ENCODE data around the gene ERN1. TPM values are rescaled to one million over a fixed set of nuclear protein-coding genes. Genes with fewer than 3 reads are reported as not detected.
A peak's percentile ranks its signal among the peaks of the same experiment; 100 is the strongest.

ERN1 gene
- total and polyA plus RNA-seq, 2 of the 13 experiments (the other 11 are each of a cell fraction or from before 2014, with no cell fraction given) = 6.0 to 12.7 TPM

DNA sequence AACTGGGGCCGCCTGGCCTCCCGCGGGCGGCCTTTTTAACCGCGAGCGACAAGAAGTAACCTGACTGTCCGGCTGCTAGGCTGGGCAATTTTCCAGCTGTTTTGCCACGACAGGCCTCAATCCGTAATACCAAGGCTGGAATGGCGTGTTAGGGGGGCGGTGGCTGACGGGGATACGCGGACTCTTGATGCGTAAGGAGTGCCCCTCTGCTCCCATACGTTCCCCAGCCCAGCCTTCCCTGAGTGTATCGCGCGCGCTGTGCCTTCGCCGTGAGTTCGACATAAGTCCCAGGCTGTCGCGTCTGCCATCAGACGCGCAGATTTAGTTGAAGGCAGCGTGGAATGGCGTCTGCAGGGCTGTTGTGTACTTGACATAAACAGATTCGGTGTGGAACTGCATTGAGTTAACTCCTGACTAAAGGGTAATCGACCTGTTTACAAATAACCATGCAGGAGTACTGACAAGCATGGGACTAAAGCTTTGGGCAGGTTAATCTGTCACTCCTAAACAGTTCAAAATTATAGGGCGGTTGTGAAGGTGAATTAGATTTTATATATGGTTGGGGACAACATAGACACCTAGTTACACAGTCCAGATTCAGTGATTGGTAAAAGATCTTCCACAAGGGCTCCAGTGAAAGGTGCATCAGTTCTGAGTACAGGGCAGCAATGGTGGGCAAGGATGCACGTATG lies 16.6 kb upstream of the ERN1 start (continued):
- TF ChIP-seq ZNF577 (CRISPR knock-in tag; IDR thresholded peaks at IDR 0.05; ENCODE audit: borderline replicate concordance, low read depth) = no peak
- TF ChIP-seq DR1 (CRISPR knock-in tag; IDR thresholded peaks at IDR 0.05) = no peak
- no peak for TF ChIP-seq U2AF1 (optimal IDR thresholded peaks at IDR 0.05; ENCODE audit: low read depth, low read length)
- no peak for TF ChIP-seq MIER3 (CRISPR knock-in tag; IDR thresholded peaks at IDR 0.05; ENCODE audit: borderline replicate concordance)
- TF ChIP-seq ZNF264 (CRISPR knock-in tag; IDR thresholded peaks at IDR 0.05) = no peak
- TF ChIP-seq, protein P1, sequence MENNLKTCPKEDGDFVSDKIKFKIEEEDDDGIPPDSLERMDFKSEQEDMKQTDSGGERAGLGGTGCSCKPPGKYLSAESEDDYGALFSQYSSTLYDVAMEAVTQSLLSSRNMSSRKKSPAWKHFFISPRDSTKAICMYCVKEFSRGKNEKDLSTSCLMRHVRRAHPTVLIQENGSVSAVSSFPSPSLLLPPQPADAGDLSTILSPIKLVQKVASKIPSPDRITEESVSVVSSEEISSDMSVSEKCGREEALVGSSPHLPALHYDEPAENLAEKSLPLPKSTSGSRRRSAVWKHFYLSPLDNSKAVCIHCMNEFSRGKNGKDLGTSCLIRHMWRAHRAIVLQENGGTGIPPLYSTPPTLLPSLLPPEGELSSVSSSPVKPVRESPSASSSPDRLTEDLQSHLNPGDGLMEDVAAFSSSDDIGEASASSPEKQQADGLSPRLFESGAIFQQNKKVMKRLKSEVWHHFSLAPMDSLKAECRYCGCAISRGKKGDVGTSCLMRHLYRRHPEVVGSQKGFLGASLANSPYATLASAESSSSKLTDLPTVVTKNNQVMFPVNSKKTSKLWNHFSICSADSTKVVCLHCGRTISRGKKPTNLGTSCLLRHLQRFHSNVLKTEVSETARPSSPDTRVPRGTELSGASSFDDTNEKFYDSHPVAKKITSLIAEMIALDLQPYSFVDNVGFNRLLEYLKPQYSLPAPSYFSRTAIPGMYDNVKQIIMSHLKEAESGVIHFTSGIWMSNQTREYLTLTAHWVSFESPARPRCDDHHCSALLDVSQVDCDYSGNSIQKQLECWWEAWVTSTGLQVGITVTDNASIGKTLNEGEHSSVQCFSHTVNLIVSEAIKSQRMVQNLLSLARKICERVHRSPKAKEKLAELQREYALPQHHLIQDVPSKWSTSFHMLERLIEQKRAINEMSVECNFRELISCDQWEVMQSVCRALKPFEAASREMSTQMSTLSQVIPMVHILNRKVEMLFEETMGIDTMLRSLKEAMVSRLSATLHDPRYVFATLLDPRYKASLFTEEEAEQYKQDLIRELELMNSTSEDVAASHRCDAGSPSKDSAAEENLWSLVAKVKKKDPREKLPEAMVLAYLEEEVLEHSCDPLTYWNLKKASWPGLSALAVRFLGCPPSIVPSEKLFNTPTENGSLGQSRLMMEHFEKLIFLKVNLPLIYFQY (CRISPR knock-in tag; IDR thresholded peaks at IDR 0.05; ENCODE audit: borderline replicate concordance) = no peak
- TF ChIP-seq ZNF432 (CRISPR knock-in tag; IDR thresholded peaks at IDR 0.05; ENCODE audit: borderline replicate concordance) = no peak
- no peak for TF ChIP-seq ZNF790 (CRISPR knock-in tag; IDR thresholded peaks at IDR 0.05; ENCODE audit: borderline replicate concordance)
- TF ChIP-seq BRD4 (CRISPR knock-in tag; IDR thresholded peaks at IDR 0.05) = no peak; the same call in 1 of the 2 replicates
- TF ChIP-seq ZNF367 (CRISPR knock-in tag; IDR thresholded peaks at IDR 0.05; ENCODE audit: borderline replicate concordance) = no peak
- no peak for TF ChIP-seq ZBTB38 (CRISPR knock-in tag; IDR thresholded peaks at IDR 0.05)
- TF ChIP-seq, protein P2, sequence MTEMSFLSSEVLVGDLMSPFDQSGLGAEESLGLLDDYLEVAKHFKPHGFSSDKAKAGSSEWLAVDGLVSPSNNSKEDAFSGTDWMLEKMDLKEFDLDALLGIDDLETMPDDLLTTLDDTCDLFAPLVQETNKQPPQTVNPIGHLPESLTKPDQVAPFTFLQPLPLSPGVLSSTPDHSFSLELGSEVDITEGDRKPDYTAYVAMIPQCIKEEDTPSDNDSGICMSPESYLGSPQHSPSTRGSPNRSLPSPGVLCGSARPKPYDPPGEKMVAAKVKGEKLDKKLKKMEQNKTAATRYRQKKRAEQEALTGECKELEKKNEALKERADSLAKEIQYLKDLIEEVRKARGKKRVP (CRISPR knock-in tag; IDR thresholded peaks at IDR 0.05) = peak in 1 of 2 experiments; percentile 6; a peak in 1 of 4 replicates
- TF ChIP-seq, protein P3, sequence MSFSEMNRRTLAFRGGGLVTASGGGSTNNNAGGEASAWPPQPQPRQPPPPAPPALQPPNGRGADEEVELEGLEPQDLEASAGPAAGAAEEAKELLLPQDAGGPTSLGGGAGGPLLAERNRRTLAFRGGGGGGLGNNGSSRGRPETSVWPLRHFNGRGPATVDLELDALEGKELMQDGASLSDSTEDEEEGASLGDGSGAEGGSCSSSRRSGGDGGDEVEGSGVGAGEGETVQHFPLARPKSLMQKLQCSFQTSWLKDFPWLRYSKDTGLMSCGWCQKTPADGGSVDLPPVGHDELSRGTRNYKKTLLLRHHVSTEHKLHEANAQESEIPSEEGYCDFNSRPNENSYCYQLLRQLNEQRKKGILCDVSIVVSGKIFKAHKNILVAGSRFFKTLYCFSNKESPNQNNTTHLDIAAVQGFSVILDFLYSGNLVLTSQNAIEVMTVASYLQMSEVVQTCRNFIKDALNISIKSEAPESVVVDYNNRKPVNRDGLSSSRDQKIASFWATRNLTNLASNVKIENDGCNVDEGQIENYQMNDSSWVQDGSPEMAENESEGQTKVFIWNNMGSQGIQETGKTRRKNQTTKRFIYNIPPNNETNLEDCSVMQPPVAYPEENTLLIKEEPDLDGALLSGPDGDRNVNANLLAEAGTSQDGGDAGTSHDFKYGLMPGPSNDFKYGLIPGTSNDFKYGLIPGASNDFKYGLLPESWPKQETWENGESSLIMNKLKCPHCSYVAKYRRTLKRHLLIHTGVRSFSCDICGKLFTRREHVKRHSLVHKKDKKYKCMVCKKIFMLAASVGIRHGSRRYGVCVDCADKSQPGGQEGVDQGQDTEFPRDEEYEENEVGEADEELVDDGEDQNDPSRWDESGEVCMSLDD (CRISPR knock-in tag; IDR thresholded peaks at IDR 0.05; ENCODE audit: borderline replicate concordance) = no peak
- TF ChIP-seq ZNF33B (CRISPR knock-in tag; IDR thresholded peaks at IDR 0.05) = no peak; the same call in 1 of the 2 replicates
- TF ChIP-seq ZNF484 (CRISPR knock-in tag; IDR thresholded peaks at IDR 0.05; ENCODE audit: borderline replicate concordance, low read depth) = no peak
- no peak for TF ChIP-seq RELA (CRISPR knock-in tag; IDR thresholded peaks at IDR 0.05)
- no peak for TF ChIP-seq ETV6 (CRISPR knock-in tag; conservative IDR thresholded peaks at IDR 0.05)
- TF ChIP-seq ZMAT3 (CRISPR knock-in tag; conservative IDR thresholded peaks at IDR 0.05) = no peak
- no peak for TF ChIP-seq ZNF12 (CRISPR knock-in tag; IDR thresholded peaks at IDR 0.05)

Data from HepG2 (cell line).